HEK293 (cell line): Measurements from ENCODE around the gene CNTN4.

Experiments used
- CTCF ChIP-seq: fragments of 450-650 bp; formaldehyde crosslinking; IDR thresholded peaks from 2 replicates; pipeline ENCODE4 v1.5.1; 2016; ENCODE audit warnings: missing biosample characterization, missing genetic modification characterization
- ZNF24 ChIP-seq: fragments of 450-650 bp; formaldehyde crosslinking; IDR thresholded peaks from 2 replicates; pipeline ENCODE4 v1.5.1; 2016; ENCODE audit warnings: missing biosample characterization, missing genetic modification characterization
- TF ChIP-seq, protein P1 (sequence below): fragments of 450-650 bp; formaldehyde crosslinking; IDR thresholded peaks from 2 replicates; pipeline ENCODE4 v1.5.1; 2016; ENCODE audit warnings: missing biosample characterization, missing genetic modification characterization

- TF ChIP-seq ZNF24 (tag by site-specific recombination): no peak
- TF ChIP-seq CTCF (tag by site-specific recombination): no peak
- TF ChIP-seq, protein P1, sequence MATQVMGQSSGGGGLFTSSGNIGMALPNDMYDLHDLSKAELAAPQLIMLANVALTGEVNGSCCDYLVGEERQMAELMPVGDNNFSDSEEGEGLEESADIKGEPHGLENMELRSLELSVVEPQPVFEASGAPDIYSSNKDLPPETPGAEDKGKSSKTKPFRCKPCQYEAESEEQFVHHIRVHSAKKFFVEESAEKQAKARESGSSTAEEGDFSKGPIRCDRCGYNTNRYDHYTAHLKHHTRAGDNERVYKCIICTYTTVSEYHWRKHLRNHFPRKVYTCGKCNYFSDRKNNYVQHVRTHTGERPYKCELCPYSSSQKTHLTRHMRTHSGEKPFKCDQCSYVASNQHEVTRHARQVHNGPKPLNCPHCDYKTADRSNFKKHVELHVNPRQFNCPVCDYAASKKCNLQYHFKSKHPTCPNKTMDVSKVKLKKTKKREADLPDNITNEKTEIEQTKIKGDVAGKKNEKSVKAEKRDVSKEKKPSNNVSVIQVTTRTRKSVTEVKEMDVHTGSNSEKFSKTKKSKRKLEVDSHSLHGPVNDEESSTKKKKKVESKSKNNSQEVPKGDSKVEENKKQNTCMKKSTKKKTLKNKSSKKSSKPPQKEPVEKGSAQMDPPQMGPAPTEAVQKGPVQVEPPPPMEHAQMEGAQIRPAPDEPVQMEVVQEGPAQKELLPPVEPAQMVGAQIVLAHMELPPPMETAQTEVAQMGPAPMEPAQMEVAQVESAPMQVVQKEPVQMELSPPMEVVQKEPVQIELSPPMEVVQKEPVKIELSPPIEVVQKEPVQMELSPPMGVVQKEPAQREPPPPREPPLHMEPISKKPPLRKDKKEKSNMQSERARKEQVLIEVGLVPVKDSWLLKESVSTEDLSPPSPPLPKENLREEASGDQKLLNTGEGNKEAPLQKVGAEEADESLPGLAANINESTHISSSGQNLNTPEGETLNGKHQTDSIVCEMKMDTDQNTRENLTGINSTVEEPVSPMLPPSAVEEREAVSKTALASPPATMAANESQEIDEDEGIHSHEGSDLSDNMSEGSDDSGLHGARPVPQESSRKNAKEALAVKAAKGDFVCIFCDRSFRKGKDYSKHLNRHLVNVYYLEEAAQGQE (tag by site-specific recombination): no peak
These were observed 39.0 kb downstream of the CNTN4 start for GRCh38 chr3:2137651-2138050.
